GM12864 (cell line): ENCODE results near the gene SLC5A6.

ENCODE experiments used
- DNase-seq: peaks from one replicate; pipeline ENCODE4 v3.0.0-alpha.2; 2011; ENCODE audit warnings: low read depth
- H3K4me3 ChIP-seq: 2 replicates; pipeline ENCODE4 v1.5.1; 2011; ENCODE audit warnings: mild to moderate bottlenecking, low read depth, low read length, control low read depth
- TF ChIP-seq, protein P1 (sequence below): IDR thresholded peaks from 2 replicates; pipeline ENCODE4 v1.5.1; 2011; ENCODE audit warnings: low read depth, mild to moderate bottlenecking, moderate library complexity, low read length, control low read depth, inconsistent platforms; ENCODE audit errors: missing control alignments

SLC5A6 gene

DNA sequence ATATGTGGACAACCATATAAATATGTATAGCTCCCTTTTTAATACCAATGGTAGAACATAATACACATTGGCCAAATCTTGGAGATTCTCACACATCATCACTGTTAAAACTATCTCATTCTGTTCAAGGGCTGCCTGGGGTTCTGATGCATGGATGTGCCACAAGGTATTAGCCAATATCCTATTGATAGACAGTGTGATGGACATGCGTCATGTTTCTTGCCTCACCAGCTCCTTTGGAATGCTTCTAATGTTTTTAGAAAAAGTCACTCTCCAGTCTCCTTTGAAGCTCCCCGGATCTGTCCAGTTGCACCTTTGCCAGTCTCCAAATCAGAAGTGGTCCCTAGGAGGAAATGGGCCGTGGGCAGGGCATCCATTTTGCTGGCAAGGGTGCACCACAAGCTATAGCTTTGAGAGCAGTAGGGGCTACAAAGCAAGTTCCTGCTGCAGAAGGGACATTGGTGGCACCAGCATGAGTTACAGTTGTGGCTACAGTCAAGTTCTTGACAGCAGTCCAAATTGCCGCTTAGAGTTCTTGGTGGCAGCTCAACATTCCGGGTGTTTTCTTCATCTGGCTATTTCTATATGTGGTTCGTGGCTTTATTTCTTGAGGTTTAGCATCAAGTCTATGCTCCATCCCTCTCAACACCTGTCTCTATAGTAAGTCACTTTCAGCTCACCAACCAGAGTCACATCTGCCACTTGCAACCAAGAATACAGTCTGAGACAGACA is 25.3 kb downstream of the SLC5A6 start:
- TF ChIP-seq, protein P1, sequence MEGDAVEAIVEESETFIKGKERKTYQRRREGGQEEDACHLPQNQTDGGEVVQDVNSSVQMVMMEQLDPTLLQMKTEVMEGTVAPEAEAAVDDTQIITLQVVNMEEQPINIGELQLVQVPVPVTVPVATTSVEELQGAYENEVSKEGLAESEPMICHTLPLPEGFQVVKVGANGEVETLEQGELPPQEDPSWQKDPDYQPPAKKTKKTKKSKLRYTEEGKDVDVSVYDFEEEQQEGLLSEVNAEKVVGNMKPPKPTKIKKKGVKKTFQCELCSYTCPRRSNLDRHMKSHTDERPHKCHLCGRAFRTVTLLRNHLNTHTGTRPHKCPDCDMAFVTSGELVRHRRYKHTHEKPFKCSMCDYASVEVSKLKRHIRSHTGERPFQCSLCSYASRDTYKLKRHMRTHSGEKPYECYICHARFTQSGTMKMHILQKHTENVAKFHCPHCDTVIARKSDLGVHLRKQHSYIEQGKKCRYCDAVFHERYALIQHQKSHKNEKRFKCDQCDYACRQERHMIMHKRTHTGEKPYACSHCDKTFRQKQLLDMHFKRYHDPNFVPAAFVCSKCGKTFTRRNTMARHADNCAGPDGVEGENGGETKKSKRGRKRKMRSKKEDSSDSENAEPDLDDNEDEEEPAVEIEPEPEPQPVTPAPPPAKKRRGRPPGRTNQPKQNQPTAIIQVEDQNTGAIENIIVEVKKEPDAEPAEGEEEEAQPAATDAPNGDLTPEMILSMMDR: no peak
- H3K4me3 ChIP-seq: no peak overlapping the region
- no peak for DNase-seq

DNA sequence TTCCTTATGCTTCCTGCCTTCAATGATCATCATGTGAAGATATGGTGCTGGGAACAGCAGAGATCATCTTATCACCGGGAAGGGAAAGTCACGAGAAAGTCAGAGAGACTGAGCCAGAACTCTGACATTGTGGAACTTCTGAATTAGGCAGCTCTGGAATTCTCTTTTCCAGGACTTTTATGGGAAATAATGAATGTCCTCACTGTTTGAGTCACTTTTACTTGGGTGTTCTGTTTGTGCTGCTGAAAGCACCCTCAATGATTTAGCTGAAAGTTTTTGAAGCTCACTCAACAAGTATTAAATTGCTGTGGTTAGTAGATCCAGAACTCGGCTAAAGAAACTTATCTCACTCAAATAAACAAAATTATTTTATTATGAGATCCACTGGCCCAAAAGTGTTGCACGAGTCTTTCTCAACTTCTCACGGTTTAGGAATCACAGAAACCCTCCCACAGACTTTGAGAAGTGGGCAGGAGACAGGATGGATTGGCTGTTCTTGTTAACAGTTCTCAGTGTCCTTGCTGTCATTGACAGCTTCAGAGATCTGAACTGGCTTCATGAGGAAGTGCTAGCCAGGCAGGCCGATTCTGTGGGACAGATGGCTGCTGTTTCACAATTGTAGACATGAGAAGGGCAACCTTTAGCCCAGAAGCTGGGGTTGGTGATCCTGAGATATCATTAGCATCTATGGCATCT is 26.6 kb downstream of the SLC5A6 start:
- DNase-seq: no peak
- TF ChIP-seq, protein P1: no peak

DNA sequence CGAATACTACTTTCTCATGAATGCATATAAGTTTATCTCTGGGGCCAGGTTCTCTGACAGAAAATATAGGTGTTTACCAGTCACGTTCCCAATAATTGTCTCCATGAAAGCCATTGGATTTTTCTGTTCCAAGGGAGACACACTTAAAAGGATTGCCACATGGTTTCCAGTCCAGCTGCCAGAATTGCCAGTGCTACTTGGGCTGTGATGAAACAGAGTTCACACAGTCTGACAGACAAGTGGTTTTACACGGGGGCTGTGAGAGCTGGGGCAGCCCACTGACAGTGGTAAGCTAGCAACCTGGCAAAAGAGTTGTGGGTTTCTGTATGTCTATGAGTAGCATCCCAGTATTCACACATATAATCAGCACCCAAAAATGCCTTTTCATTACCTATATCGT is 28.0 kb downstream of the SLC5A6 start:
- TF ChIP-seq, protein P1: no peak

More for the DNA sequence above, 26.6 kb downstream of the SLC5A6 start:
- H3K4me3 ChIP-seq: no peak overlapping the region

DNA sequence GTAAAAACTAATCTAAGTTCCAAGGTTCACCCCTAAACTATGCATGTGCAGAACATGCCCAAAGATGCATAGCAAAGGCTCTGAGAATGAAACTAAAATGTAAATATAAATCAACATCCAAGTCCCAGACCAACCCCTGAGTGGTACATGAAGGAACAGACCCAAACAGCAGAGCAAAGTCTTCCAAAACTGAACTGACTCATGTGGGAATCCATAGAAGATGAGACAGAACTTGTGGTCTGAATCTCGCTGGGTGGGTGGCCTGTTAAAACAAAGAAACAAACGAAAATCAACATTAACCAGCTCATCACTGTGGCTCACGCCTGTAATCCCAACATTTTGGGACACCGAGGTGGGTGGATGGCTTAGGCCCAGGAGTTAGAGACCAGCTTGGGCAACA is 29.7 kb downstream of the SLC5A6 start:
- H3K4me3 ChIP-seq: no peak overlapping the region
- DNase-seq: no peak
- TF ChIP-seq, protein P1: no peak

More for the DNA sequence above, 28.0 kb downstream of the SLC5A6 start:
- DNase-seq: no peak
- no peak overlapping the region for H3K4me3 ChIP-seq

DNA sequence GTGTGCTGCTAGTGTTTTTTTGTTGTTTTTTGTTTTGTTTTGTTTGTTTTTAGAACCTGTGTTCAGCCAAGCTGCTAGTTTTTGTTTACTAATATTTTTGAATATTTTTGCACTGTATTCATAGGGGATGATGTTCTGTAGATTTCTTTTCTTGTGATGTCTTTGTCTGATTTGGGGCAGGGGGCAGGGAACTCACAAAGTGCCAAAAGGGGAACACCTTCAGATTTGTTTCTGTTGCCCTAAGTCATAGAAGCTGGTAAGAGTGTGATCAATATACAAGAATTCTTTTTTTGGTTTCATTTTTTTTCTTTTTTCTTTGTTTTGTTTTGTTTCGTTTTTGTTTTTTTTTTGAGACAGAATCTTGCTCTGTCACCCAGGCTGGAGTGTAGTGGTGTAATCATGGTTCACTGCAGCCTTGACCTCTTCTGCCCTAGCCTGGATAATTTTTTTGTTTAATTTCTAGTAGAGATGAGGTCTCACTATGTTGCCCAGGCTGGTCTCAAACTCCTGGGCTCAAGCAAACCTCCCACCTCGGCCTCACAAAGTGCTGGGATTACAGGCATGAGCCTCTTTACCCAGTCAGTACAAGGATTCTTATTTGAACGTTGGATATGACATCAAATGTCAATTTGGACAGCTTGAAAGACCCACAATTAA is 32.6 kb downstream of the SLC5A6 start:
- H3K4me3 ChIP-seq: no peak overlapping the region
- no peak for DNase-seq
- TF ChIP-seq, protein P1: no peak

DNA sequence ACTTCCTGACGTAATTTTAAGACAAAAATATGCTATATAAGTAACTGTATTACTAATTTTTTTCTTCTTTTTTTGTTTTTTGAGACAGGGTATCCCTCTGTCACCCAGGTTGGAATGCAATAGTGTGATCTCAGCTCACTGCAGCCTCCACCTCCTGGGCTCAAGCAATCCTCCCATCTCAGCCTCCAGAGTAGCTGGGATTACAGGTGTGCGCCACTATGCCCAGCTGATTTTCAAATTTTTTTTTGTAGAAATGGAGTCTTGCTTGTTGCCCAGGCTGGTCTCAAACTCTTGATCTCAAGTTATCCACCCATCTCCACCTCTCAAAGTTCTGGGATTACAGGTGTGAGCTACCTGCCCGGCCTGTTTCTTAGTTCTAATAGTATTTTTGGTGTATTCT is 33.6 kb downstream of the SLC5A6 start:
- no peak overlapping the region for H3K4me3 ChIP-seq
- no peak for DNase-seq
- TF ChIP-seq, protein P1: no peak
